Measurements from ENCODE around the gene SNAPC5. TPM values are rescaled to one million over a fixed set of nuclear protein-coding genes. Genes with fewer than 3 reads are reported as not detected.

SNAPC5 gene
- total and polyA plus RNA-seq, 7 donors, result 32.7 to 86.0 (median 34.7) TPM

GRCh38 chr15:66486887-66487286, 10.7 kb downstream of the SNAPC5 start:
- no peak overlapping the region for H3K4me3 ChIP-seq
- H3K27me3 ChIP-seq (ENCODE audit: insufficient read depth in 3 of 3, low read length in 2 of 3), result no peaks in the 10 kb centered on the region
- 92 to 93% (median 92%) methylated on average over 3 of the region's 3 CpGs for WGBS, 3 donors
- peaks cover 17% of the 10 kb centered on the region for H3K4me1 ChIP-seq
- ATAC-seq, result no peak
- no peak for DNase-seq
- no peak overlapping the region for H3K27ac ChIP-seq
- intact Hi-C loops (cut with DNase I), result loop anchor here in 1 of 2 donors (10.0 kb wide), 1 partner anchor 1472 kb away; no protein-coding TSS in a partner anchor
- peaks cover 7 to 76% of the 10 kb centered on the region in 2 donors for H3K36me3 ChIP-seq (ENCODE audit: insufficient read depth in 1 of 2, low read depth in 1 of 2)
- TF ChIP-seq CTCF (IDR thresholded peaks at IDR 0.05), result no peak
- no peaks in the 10 kb centered on the region for H3K9me3 ChIP-seq

GRCh38 chr15:66484539-66485112, 12.9 kb downstream of the SNAPC5 start:
- intact Hi-C loops (cut with DNase I), result loop anchor here in 1 of 2 donors (10.0 kb wide), 1 partner anchor 1470 kb away; no protein-coding TSS in a partner anchor
- H3K27me3 ChIP-seq (ENCODE audit: insufficient read depth in 3 of 3, low read length in 2 of 3), result no peaks in the 10 kb centered on the region
- no peak for DNase-seq
- no peak for ATAC-seq
- 60 to 68% (median 67%) methylated on average over 5 of the region's 5 CpGs for WGBS, 3 donors
- peaks cover 0 to 64% of the 10 kb centered on the region in 2 donors for H3K36me3 ChIP-seq (ENCODE audit: insufficient read depth in 1 of 2, low read depth in 1 of 2)
- H3K9me3 ChIP-seq, result no peaks in the 10 kb centered on the region
- peaks cover 11% of the 10 kb centered on the region for H3K4me1 ChIP-seq
- H3K4me3 ChIP-seq, result no peak overlapping the region
- no peak for TF ChIP-seq CTCF (IDR thresholded peaks at IDR 0.05)
- H3K27ac ChIP-seq, result no peak overlapping the region

- ATAC-seq, result peak in 3 of 4 donors; percentile 73 to 82 (median 80)
- Histone ChIP-seq H3K4me3 (no peak overlapping the region), H3K27ac (no peak overlapping the region), H3K4me1 (peaks cover 5% of the 10 kb centered on the region), H3K36me3 (ENCODE audit: insufficient read depth in 1 of 2, low read depth in 1 of 2) (peaks cover 0 to 51% of the 10 kb centered on the region in 2 donors), H3K9me3 (no peaks in the 10 kb centered on the region), H3K27me3 (ENCODE audit: insufficient read depth in 3 of 3, low read length in 2 of 3) (no peaks in the 10 kb centered on the region)
- DNase-seq, result peak; percentile 34 to 56
- 59 to 74% (median 65%) methylated on average over 3 of the region's 3 CpGs for WGBS, 3 donors
- intact Hi-C loops (cut with DNase I), result loop anchor here in 1 of 2 donors (10.0 kb wide), 1 partner anchor 1468 kb away; no protein-coding TSS in a partner anchor
- no peak for TF ChIP-seq CTCF (IDR thresholded peaks at IDR 0.05)
Observed at GRCh38 chr15:66483131-66483566, 14.4 kb downstream of the SNAPC5 start.

- DNase-seq (no peak), ATAC-seq (peak in 2 of 4 donors; percentile 25 to 39)
- intact Hi-C loops (cut with DNase I), result loop anchor here in 1 of 2 donors (10.0 kb wide), 1 partner anchor 1468 kb away; no protein-coding TSS in a partner anchor
- H3K27me3 ChIP-seq (ENCODE audit: insufficient read depth in 3 of 3, low read length in 2 of 3), result no peaks in the 10 kb centered on the region
- no peak overlapping the region for H3K4me3 ChIP-seq
- peaks cover 0 to 45% of the 10 kb centered on the region in 2 donors for H3K36me3 ChIP-seq (ENCODE audit: insufficient read depth in 1 of 2, low read depth in 1 of 2)
- 70 to 74% (median 71%) methylated on average over 9 of the region's 9 CpGs for WGBS, 3 donors
- peaks cover 5% of the 10 kb centered on the region for H3K4me1 ChIP-seq
- H3K27ac ChIP-seq, result no peak overlapping the region
- no peaks in the 10 kb centered on the region for H3K9me3 ChIP-seq
- TF ChIP-seq CTCF (IDR thresholded peaks at IDR 0.05), result no peak
Observed at GRCh38 chr15:66482539-66482938, 15.0 kb downstream of the SNAPC5 start.
